A549 (cell line): ENCODE measurements around the gene ZNF853. TPM values are rescaled to one million over a fixed set of nuclear protein-coding genes. Genes with fewer than 3 reads are reported as not detected.

Experiments used
- ATAC-seq, 2 experiments: fragments of 200-7000 bp in 1 of 2; fragments of >200 bp in 1 of 2; cut with Nextera tagmentation in 1 of 2; cut with Tn5 transposase in 1 of 2; 3 replicates each; pipeline versions ENCODE4 v1.8.0 to v1.9.1; 2018 to 2020; ENCODE audit warnings: mild to moderate bottlenecking in 1 of 2, moderate library complexity in 1 of 2
- CTCF ChIA-PET: fragments of 300-600 bp; sonication (Branson Sonifier 250); formaldehyde crosslinking; extraction: SDS; loops from one replicate; lab custom pipeline; 2021; ENCODE audit warnings: antibody characterized with exemption, inconsistent platforms; lab: Yijun Ruan, JAX
- POLR2A ChIA-PET: fragments of 350-600 bp; formaldehyde crosslinking; extraction: SDS; loops from one replicate; lab custom pipeline; 2021; ENCODE audit warnings: antibody characterized with exemption, inconsistent platforms; lab: Yijun Ruan, JAX
- DNase-seq, 2 experiments: peaks; one replicate each; pipeline versions ENCODE4 v3.0.0 to v3.0.0-alpha.2; 2011 to 2016; ENCODE audit warnings: low read depth in 1 of 2, low spot score in 1 of 2
- FAIRE-seq: peaks from 2 replicates; lab custom pipeline; 2011; peaks lifted over from hg19 to GRCh38; lab: Jason Lieb, UNC
- H3K27ac ChIP-seq, 2 experiments: fragments of >200 bp; sonication (Bioruptor Twin); formaldehyde crosslinking; 3 replicates each; pipeline ENCODE4 v1.5.1; 2016 to 2017
- H3K4me1 ChIP-seq: fragments of >200 bp; sonication (Bioruptor Twin); formaldehyde crosslinking; 3 replicates; pipeline ENCODE4 v1.6.1; 2016
- H3K4me2 ChIP-seq: fragments of >200 bp; sonication (Bioruptor Twin); formaldehyde crosslinking; 3 replicates; pipeline ENCODE4 v1.6.1; 2016
- H3K4me3 ChIP-seq: fragments of >200 bp; sonication (Bioruptor Twin); formaldehyde crosslinking; 3 replicates; pipeline ENCODE4 v1.5.1; 2016
- H3K9me3 ChIP-seq: fragments of >200 bp; sonication (Bioruptor Twin); formaldehyde crosslinking; 3 replicates; pipeline ENCODE4 v1.6.1; 2016
- BHLHE40 ChIP-seq: IDR thresholded peaks from 2 replicates; pipeline ENCODE4 v1.6.1; 2012; ENCODE audit warnings: low read depth, low read length, inconsistent platforms
- CBX2 ChIP-seq: fragments of 200-600 bp; sonication (generic); IDR thresholded peaks from 2 replicates; pipeline ENCODE4 v1.6.1; 2016; ENCODE audit warnings: low read depth, mild to moderate bottlenecking, borderline replicate concordance
- CBX8 ChIP-seq: fragments of 200-600 bp; sonication (generic); IDR thresholded peaks from 2 replicates; pipeline ENCODE4 v1.6.1; 2016
- CTCF ChIP-seq: fragments of >200 bp; sonication (Bioruptor Twin); formaldehyde crosslinking; IDR thresholded peaks from 3 replicates; pipeline ENCODE4 v1.5.1; 2016
- E2F6 ChIP-seq: IDR thresholded peaks from 2 replicates; pipeline ENCODE4 v1.6.1; 2012; ENCODE audit warnings: low read depth, borderline replicate concordance
- EHF ChIP-seq: fragments of 250-450 bp; sonication (Bioruptor Pico); IDR thresholded peaks from 2 replicates; pipeline ENCODE4 v1.5.0; 2020; ENCODE audit warnings: mild to moderate bottlenecking
- EHMT2 ChIP-seq: fragments of 200-600 bp; sonication (generic); IDR thresholded peaks from 2 replicates; pipeline ENCODE4 v1.6.1; 2016; ENCODE audit warnings: antibody characterized with exemption, low read depth, mild to moderate bottlenecking, moderate library complexity
- ELK1 ChIP-seq: fragments of 150-350 bp; IDR thresholded peaks from 2 replicates; pipeline ENCODE4 v1.6.1; 2014; ENCODE audit warnings: low read depth, mild to moderate bottlenecking, low read length
- EP300 ChIP-seq, 2 experiments: fragments of >200 bp; sonication (Bioruptor Twin); formaldehyde crosslinking; IDR thresholded peaks; 2 replicates in 1 of 2; 3 replicates in 1 of 2; pipeline ENCODE4 v1.6.1; 2016 to 2017
- ESRRA ChIP-seq: fragments of 150-350 bp; IDR thresholded peaks from 2 replicates; pipeline ENCODE4 v1.6.1; 2014; ENCODE audit warnings: mild to moderate bottlenecking, low read length, borderline replicate concordance
- FOSB ChIP-seq: fragments of 250-450 bp; sonication (Bioruptor Pico); IDR thresholded peaks from 2 replicates; pipeline ENCODE4 v1.5.0; 2020; ENCODE audit warnings: mild to moderate bottlenecking, moderate library complexity
- FOSL2 ChIP-seq, 2 experiments: fragments of 450-650 bp in 1 of 2; fragments of >200 bp in 1 of 2; sonication (Bioruptor Twin) in 1 of 2; formaldehyde crosslinking; IDR thresholded peaks; 2 replicates each; pipeline versions ENCODE4 v1.5.0 to v1.6.1; 2016 to 2020; ENCODE audit warnings: mild to moderate bottlenecking in 1 of 2, moderate library complexity in 1 of 2
- GATA3 ChIP-seq: IDR thresholded peaks from 2 replicates; pipeline ENCODE4 v1.6.1; 2012; ENCODE audit warnings: borderline replicate concordance
- HEYL ChIP-seq: fragments of 250-450 bp; sonication (Bioruptor Pico); IDR thresholded peaks from 2 replicates; pipeline ENCODE4 v1.8.0; 2021; ENCODE audit warnings: mild to moderate bottlenecking, moderate library complexity
- HOXA7 ChIP-seq: fragments of 250-450 bp; sonication (Bioruptor Pico); IDR thresholded peaks from 2 replicates; pipeline ENCODE4 v1.5.0; 2020; ENCODE audit warnings: mild to moderate bottlenecking, moderate library complexity
- HOXB5 ChIP-seq: fragments of 250-450 bp; sonication (Bioruptor Pico); IDR thresholded peaks from 2 replicates; pipeline ENCODE4 v1.5.0; 2020; ENCODE audit warnings: mild to moderate bottlenecking, moderate library complexity
- JUN ChIP-seq, 2 experiments: fragments of >200 bp; sonication (Bioruptor Twin); formaldehyde crosslinking; IDR thresholded peaks; 2 replicates in 1 of 2; 3 replicates in 1 of 2; pipeline ENCODE4 v1.6.1; 2016 to 2017
- JUNB ChIP-seq: fragments of >200 bp; sonication (Bioruptor Twin); formaldehyde crosslinking; IDR thresholded peaks from 2 replicates; pipeline ENCODE4 v1.6.1; 2016
- KDM1A ChIP-seq: fragments of 200-600 bp; sonication (generic); IDR thresholded peaks from 2 replicates; pipeline ENCODE4 v1.6.1; 2016; ENCODE audit warnings: low read depth, mild to moderate bottlenecking
- KDM5A ChIP-seq: fragments of 200-600 bp; sonication (generic); IDR thresholded peaks from 2 replicates; pipeline ENCODE4 v1.6.1; 2016; ENCODE audit warnings: antibody characterized with exemption, mild to moderate bottlenecking
- MAX ChIP-seq: IDR thresholded peaks from 2 replicates; pipeline ENCODE4 v1.6.1; 2012
- MAZ ChIP-seq: fragments of 150-350 bp; IDR thresholded peaks from 2 replicates; pipeline ENCODE4 v1.6.1; 2014; ENCODE audit warnings: antibody characterized with exemption, low read depth, low read length, borderline replicate concordance
- MYC ChIP-seq: IDR thresholded peaks from 2 replicates; pipeline ENCODE4 v1.6.1; 2012; ENCODE audit warnings: mild to moderate bottlenecking, inconsistent platforms, low read length, improper control_type of control experiment, borderline replicate concordance
- NR3C1 ChIP-seq: fragments of >200 bp; sonication (Bioruptor Twin); formaldehyde crosslinking; IDR thresholded peaks from 3 replicates; pipeline ENCODE4 v1.6.1; 2017
- PHF8 ChIP-seq: fragments of 200-600 bp; sonication (generic); IDR thresholded peaks from 2 replicates; pipeline ENCODE4 v1.6.1; 2016; ENCODE audit warnings: low read depth, mild to moderate bottlenecking, antibody characterized with exemption, moderate library complexity, borderline replicate concordance
- POLR2A ChIP-seq: IDR thresholded peaks from 2 replicates; pipeline ENCODE4 v1.6.1; 2012; ENCODE audit warnings: mild to moderate bottlenecking, low read length
- RCOR1 ChIP-seq: fragments of 150-350 bp; IDR thresholded peaks from 2 replicates; pipeline ENCODE4 v1.6.1; 2014; ENCODE audit warnings: antibody characterized with exemption, low read length, low read depth
- REST ChIP-seq: fragments of 200-600 bp; sonication (generic); IDR thresholded peaks from 2 replicates; pipeline ENCODE4 v1.6.1; 2016; ENCODE audit warnings: antibody characterized with exemption, mild to moderate bottlenecking, moderate library complexity
- RNF2 ChIP-seq: fragments of 200-600 bp; sonication (generic); IDR thresholded peaks from 2 replicates; pipeline ENCODE4 v1.6.1; 2016; ENCODE audit warnings: low read depth, mild to moderate bottlenecking, antibody characterized with exemption, moderate library complexity, borderline replicate concordance
- SMC3 ChIP-seq: fragments of >200 bp; sonication (Bioruptor Twin); formaldehyde crosslinking; IDR thresholded peaks from 3 replicates; pipeline ENCODE4 v1.6.1; 2018; ENCODE audit warnings: inconsistent platforms
- TFCP2L1 ChIP-seq: fragments of 250-450 bp; sonication (Bioruptor Pico); IDR thresholded peaks from 2 replicates; pipeline ENCODE4 v1.5.0; 2021; ENCODE audit warnings: mild to moderate bottlenecking
- TP53 ChIP-seq: fragments of 250-450 bp; sonication (Bioruptor Pico); IDR thresholded peaks from 2 replicates; pipeline ENCODE4 v1.5.0; 2021; ENCODE audit warnings: mild to moderate bottlenecking, moderate library complexity
- ZC3H11A ChIP-seq: fragments of 450-650 bp; IDR thresholded peaks from 2 replicates; pipeline ENCODE4 v1.6.1; 2014; ENCODE audit warnings: antibody characterized with exemption, mild to moderate bottlenecking
- ZFP36 ChIP-seq: fragments of 450-650 bp; IDR thresholded peaks from 2 replicates; pipeline ENCODE4 v1.6.1; 2014; ENCODE audit warnings: borderline replicate concordance; ENCODE audit not compliant: partially characterized antibody
- ZSCAN20 ChIP-seq: fragments of 250-450 bp; sonication (Bioruptor Pico); IDR thresholded peaks from 2 replicates; pipeline ENCODE4 v1.8.0; 2022; ENCODE audit warnings: mild to moderate bottlenecking, moderate library complexity
- WGBS: methylation state at CpG from one replicate; pipeline ENCODE4 v1.1.6; 2017; ENCODE audit errors: missing lambda C conversion rate; 5-methylcytosine and 5-hydroxymethylcytosine counted together
- polyA plus RNA-seq, 4 experiments: library from polyadenylated mRNA; depleted of rRNA in 3 of 4; stranded (reverse); fragments of >200 nt; fragmentation: RNase III in 1 of 4; extraction: RNeasy Plus Mini Kit Qiagen cat#74134 plus additional on column Dnase treatment in 1 of 4; gene quantifications; 2 replicates in 3 of 4; 3 replicates in 1 of 4; pipeline ENCODE4 v1.2.3, GENCODE V29; 2011 to 2017

The ZNF853 gene
- polyA plus RNA-seq, 2 of the 4 experiments (the other 2 are of a cell fraction), result 1.8 to 2.2 TPM

GRCh38 chr7:6577369-6578113 lies 37.9 kb upstream of the ZNF853 start, which contains the start of gene ZDHHC4:
Gene ZDHHC4, plus strand, starts transcription at chr7:6577454. Its CDS starts 3,108 bp downstream, at chr7:6580562.
- H3K4me2 ChIP-seq, result peak within 1 kb of the TSS; percentile 84
- H3K4me3 ChIP-seq, result peak within 1 kb of the TSS; percentile 77
- ATAC-seq (peak; percentile 97), FAIRE-seq (no peak), DNase-seq (peak; percentile 93 to 99)
- no peaks in the 10 kb centered on the region for H3K9me3 ChIP-seq
- whole genome bisulfite sequencing, result 35% methylated on average over 26 of the region's 51 CpGs
- ChIA-PET CTCF (interaction anchor here (0.6 to 5.9 kb wide), 3 partner anchors 11 to 61 kb away, joined by 4 to 58 read pairs (median 10); partner anchors contain the start of gene INTS15), POLR2A (interaction anchor here (1.0 to 1.8 kb wide), 4 partner anchors 9 to 38 kb away, joined by 3 to 15 read pairs (median 5); partner anchors contain the start of genes INTS15 and ZNF853)
- H3K27ac ChIP-seq, result peak within 1 kb of the TSS; percentile 93 to 95
- H3K4me1 ChIP-seq, result peaks cover 20% of the 10 kb centered on the region
- TF ChIP-seq KDM5A (no peak), NR3C1 (no peak), ESRRA (no peak), CTCF (no peak), ZC3H11A (no peak), FOSB (no peak), MYC (no peak), RNF2 (no peak), GATA3 (no peak), JUNB (no peak), JUN (IDR thresholded peaks at IDR 0.05) (peak; percentile 75 to 95; a peak in 4 of 5 replicates), EHMT2 (no peak), FOSL2 (IDR thresholded peaks at IDR 0.05) (no peak), FOSL2 (CRISPR knock-in tag; IDR thresholded peaks at IDR 0.05) (0 out of 2 replicates have a peak, but pooled peaks have one; percentile 10), HEYL (CRISPR knock-in tag) (no peak), MAZ (no peak), ZSCAN20 (CRISPR knock-in tag) (no peak), E2F6 (no peak), TFCP2L1 (peak; percentile 30; the same call in 1 of the 2 replicates), RCOR1 (no peak), POLR2A (peak; percentile 97), CBX8 (no peak), MAX (peak; percentile 80), EP300 (IDR thresholded peaks at IDR 0.05) (no peak), PHF8 (peak; percentile 99), HOXB5 (no peak), REST (no peak), SMC3 (no peak), EHF (CRISPR knock-in tag) (no peak), HOXA7 (CRISPR knock-in tag) (no peak), TP53 (CRISPR knock-in tag) (no peak), ZFP36 (no peak), KDM1A (no peak), BHLHE40 (no peak), CBX2 (no peak), ELK1 (no peak)
